Panc1 (cell line): Measurements from ENCODE around the gene PRKAA1. TPM values are rescaled to one million over a fixed set of nuclear protein-coding genes. Genes with fewer than 3 reads are reported as not detected.

Experiments used
- ATAC-seq: fragments of 200-7000 bp; cut with Tn5 transposase; 2 replicates; pipeline ENCODE4 v1.9.1; 2020; ENCODE audit warnings: mild to moderate bottlenecking, moderate library complexity
- BruUV-seq: library from RNA; stranded (reverse); fragments of 400-500 nt; replicated peaks from 2 replicates; lab custom pipeline; 2021; lab: Mats Ljungman, UMichigan
- CTCF ChIA-PET: fragments of 300-600 bp; sonication (Branson Sonifier 250); formaldehyde crosslinking; loops from one replicate; lab custom pipeline; 2022; ENCODE audit warnings: antibody characterized with exemption; lab: Charles Lee
- POLR2A ChIA-PET: fragments of 300-600 bp; sonication (Branson Sonifier 250); formaldehyde crosslinking; loops from one replicate; lab custom pipeline; 2022; ENCODE audit warnings: antibody characterized with exemption; lab: Charles Lee
- DNase-seq: peaks from one replicate; pipeline ENCODE4 v3.0.0-alpha.2; 2010; ENCODE audit warnings: low read depth, low spot score
- H3K27ac ChIP-seq: 2 replicates; pipeline ENCODE4 v1.5.1; 2011; ENCODE audit warnings: mild to moderate bottlenecking, low read length, inconsistent platforms
- H3K27me3 ChIP-seq: fragments of 200-500 bp; sonication (Bioruptor generic); 2 replicates; pipeline ENCODE4 v1.6.0; 2014; ENCODE audit warnings: low read length, inconsistent platforms; ENCODE audit not compliant: control insufficient read depth, insufficient read depth
- H3K36me3 ChIP-seq: fragments of 200-500 bp; sonication (Bioruptor generic); 2 replicates; pipeline ENCODE4 v1.5.1; 2014; ENCODE audit warnings: inconsistent platforms, mild to moderate bottlenecking, low read length, moderate library complexity; ENCODE audit not compliant: control insufficient read depth, insufficient read depth
- H3K4me1 ChIP-seq: 2 replicates; pipeline ENCODE4 v1.5.1; 2011; ENCODE audit warnings: inconsistent platforms, mild to moderate bottlenecking, low read length, moderate library complexity; ENCODE audit not compliant: control insufficient read depth, insufficient read depth
- H3K4me3 ChIP-seq, 2 experiments: 2 replicates each; pipeline ENCODE4 v1.5.1; 2011 to 2012; ENCODE audit warnings: low read depth in 2 of 2, low read length in 2 of 2, mild to moderate bottlenecking in 2 of 2, inconsistent platforms in 1 of 2, moderate library complexity in 1 of 2
- H3K9me3 ChIP-seq: fragments of 200-500 bp; sonication (Bioruptor generic); 2 replicates; pipeline ENCODE4 v1.5.1; 2014; ENCODE audit warnings: low read depth, mild to moderate bottlenecking, inconsistent platforms, low read length, moderate library complexity; ENCODE audit not compliant: control insufficient read depth, insufficient read depth
- CTCF ChIP-seq: fragments of 450-650 bp; IDR thresholded peaks from 2 replicates; pipeline ENCODE4 v1.5.1; 2017; ENCODE audit warnings: mild to moderate bottlenecking
- POLR2AphosphoS5 ChIP-seq: IDR thresholded peaks from 2 replicates; pipeline ENCODE4 v1.6.1; 2012; ENCODE audit warnings: mild to moderate bottlenecking, low read depth, low read length, moderate library complexity
- REST ChIP-seq, 2 experiments: IDR thresholded peaks; 2 replicates each; pipeline ENCODE4 v1.6.1; 2011 to 2012; ENCODE audit warnings: low read depth in 2 of 2, control low read depth in 1 of 2, low read length in 1 of 2, mild to moderate bottlenecking in 1 of 2, moderate library complexity in 1 of 2; ENCODE audit not compliant: insufficient read depth in 1 of 2
- SIN3A ChIP-seq: IDR thresholded peaks from 2 replicates; pipeline ENCODE4 v1.6.1; 2012; ENCODE audit warnings: low read depth, mild to moderate bottlenecking, low read length, moderate library complexity, borderline replicate concordance; ENCODE audit not compliant: insufficient read depth
- TCF7L2 ChIP-seq: IDR thresholded peaks from 2 replicates; pipeline ENCODE4 v1.6.1; 2011; ENCODE audit warnings: mild to moderate bottlenecking, low read depth, low read length, inconsistent platforms
- in situ Hi-C: cut with HindIII; loops from 2 replicates; pipeline ENCODE4 v1.10.0; 2016; ENCODE audit warnings: low sequenced_read_pairs, low pct_unique_long_range_greater_than_20kb
- intact Hi-C: fragments of 100-400 bp; cut with micrococcal nuclease; formaldehyde crosslinking; loops from one replicate; pipeline ENCODE4 v1.10.0; 2022; ENCODE audit not compliant: unreplicated experiment
- total RNA-seq: library from RNA; stranded (reverse); gene quantifications from one replicate; pipeline ENCODE4 v1.2.1, GENCODE V29; 2021; ENCODE audit not compliant: unreplicated experiment

PRKAA1 gene
- total RNA-seq, 1 experiment from 2014 or later, result 75.8 TPM

DNA sequence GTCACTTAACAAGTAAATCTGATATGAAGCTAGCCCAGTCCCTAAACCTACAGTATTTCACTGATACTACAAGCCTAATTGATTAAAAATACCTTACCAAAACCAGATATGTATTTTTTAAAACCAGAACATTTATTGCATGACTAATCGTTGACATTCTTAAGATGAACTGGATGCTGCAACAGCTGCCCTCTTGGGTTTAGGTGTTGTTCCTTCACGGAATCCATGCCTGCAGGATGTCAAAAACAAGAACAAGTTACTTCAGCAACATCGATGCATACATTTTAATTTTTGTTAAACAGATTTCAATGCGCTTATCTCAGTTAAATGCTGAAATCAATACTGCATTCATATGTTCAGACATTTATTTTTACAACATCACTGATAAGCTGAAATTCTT, 34.2 kb upstream of the PRKAA1 start:
- no peaks in the 10 kb centered on the region for H3K27me3 ChIP-seq
- H3K4me1 ChIP-seq, result peaks cover 22% of the 10 kb centered on the region
- H3K27ac ChIP-seq, result peak overlapping the region; percentile 99
- in situ Hi-C loops, result no loop called here
- ChIA-PET CTCF (no interaction called here), POLR2A (interaction anchor here (0.6 kb wide), 2 partner anchors 12 to 16 kb away, joined by 4 to 6 read pairs; no protein-coding TSS in a partner anchor)
- no peak for DNase-seq
- no peak for ATAC-seq
- no TSS peak for BruUV-seq
- H3K36me3 ChIP-seq, result peaks cover 66% of the 10 kb centered on the region
- TF ChIP-seq POLR2AphosphoS5, result no peak
- no peak for TF ChIP-seq REST (IDR thresholded peaks at IDR 0.05; ENCODE audit: insufficient read depth in 1 of 2, low read depth in 2 of 2, low read length in 1 of 2)
- TF ChIP-seq SIN3A, result no peak
- TF ChIP-seq CTCF, result no peak
- no peak for TF ChIP-seq TCF7L2
- H3K9me3 ChIP-seq, result no peaks in the 10 kb centered on the region
- peak overlapping the region in 1 of 2 experiments; percentile 97; a peak in 1 of 4 replicates for H3K4me3 ChIP-seq
- intact Hi-C loops, result no loop called here

- TF ChIP-seq POLR2AphosphoS5, result peak; percentile 45
- no peak for TF ChIP-seq SIN3A
- TF ChIP-seq TCF7L2, result no peak
- TF ChIP-seq CTCF, result no peak
- no peak for TF ChIP-seq REST (IDR thresholded peaks at IDR 0.05; ENCODE audit: insufficient read depth in 1 of 2, low read depth in 2 of 2, low read length in 1 of 2)
- Histone ChIP-seq H3K4me3 (no peak overlapping the region), H3K9me3 (no peaks in the 10 kb centered on the region), H3K36me3 (peaks cover 68% of the 10 kb centered on the region), H3K4me1 (peaks cover 22% of the 10 kb centered on the region), H3K27ac (peak overlapping the region; percentile 61), H3K27me3 (no peaks in the 10 kb centered on the region)
- DNase-seq (no peak), ATAC-seq (no peak)
- in situ Hi-C loops (no loop called here), intact Hi-C loops (no loop called here)
- POLR2A ChIA-PET, result interaction anchor here (0.5 to 0.6 kb wide), 2 partner anchors 16 to 1829 kb away, joined by 4 to 14 read pairs; no protein-coding TSS in a partner anchor
- CTCF ChIA-PET, result no interaction called here
- BruUV-seq, result no TSS peak
Measured at GRCh38 chr5:40831346-40832210, 33.4 kb upstream of the PRKAA1 start.
